Upper lobe of right lung (tissue), 1 donor: Measurements from ENCODE around the gene ZNF501. TPM values are rescaled to one million over a fixed set of nuclear protein-coding genes. Genes with fewer than 3 reads are reported as not detected.

Source experiments
- ATAC-seq: fragments of 200-7000 bp; cut with Tn5 transposase; one replicate; pipeline ENCODE4 v1.9.1; 2020; ENCODE audit warnings: mild to moderate bottlenecking, moderate library complexity
- DNase-seq: peaks from one replicate; pipeline ENCODE4 v3.0.0-alpha.2; 2020
- H3K27ac ChIP-seq: fragments of 200-600 bp; one replicate; pipeline ENCODE4 v1.8.0; 2022
- H3K27me3 ChIP-seq: fragments of 200-600 bp; one replicate; pipeline ENCODE4 v1.8.0; 2022; ENCODE audit warnings: mild to moderate bottlenecking
- H3K36me3 ChIP-seq: fragments of 200-600 bp; one replicate; pipeline ENCODE4 v1.8.0; 2022
- H3K4me1 ChIP-seq: fragments of 200-600 bp; one replicate; pipeline ENCODE4 v1.8.0; 2022
- H3K4me3 ChIP-seq: fragments of 200-600 bp; one replicate; pipeline ENCODE4 v1.8.0; 2022; ENCODE audit warnings: mild to moderate bottlenecking
- H3K9me3 ChIP-seq: fragments of 200-600 bp; one replicate; pipeline ENCODE4 v1.8.0; 2022
- intact Hi-C: fragments of 100-400 bp; cut with DNase I; formaldehyde crosslinking; loops from one replicate; pipeline ENCODE4 v1.11.0; 2022
- total RNA-seq: library from RNA; stranded (reverse); fragmentation: NEBNext Ultra II Directional; extraction: Animal tissue kit (Norgen Biotek cat#: 25700); gene quantifications from one replicate; pipeline ENCODE4 v1.2.1, GENCODE V29; 2021
- TF ChIP-seq, protein P1 (sequence below): fragments of 200-600 bp; IDR thresholded peaks from one replicate; pipeline ENCODE4 v1.8.0; 2022; ENCODE audit warnings: antibody characterized with exemption
- donor health status: DM: no; HTN: yes; CAD: no; lungs with severe emphysema.

The ZNF501 gene
- total RNA-seq, 1 donor from 2014 or later, result 4.5 TPM

DNA sequence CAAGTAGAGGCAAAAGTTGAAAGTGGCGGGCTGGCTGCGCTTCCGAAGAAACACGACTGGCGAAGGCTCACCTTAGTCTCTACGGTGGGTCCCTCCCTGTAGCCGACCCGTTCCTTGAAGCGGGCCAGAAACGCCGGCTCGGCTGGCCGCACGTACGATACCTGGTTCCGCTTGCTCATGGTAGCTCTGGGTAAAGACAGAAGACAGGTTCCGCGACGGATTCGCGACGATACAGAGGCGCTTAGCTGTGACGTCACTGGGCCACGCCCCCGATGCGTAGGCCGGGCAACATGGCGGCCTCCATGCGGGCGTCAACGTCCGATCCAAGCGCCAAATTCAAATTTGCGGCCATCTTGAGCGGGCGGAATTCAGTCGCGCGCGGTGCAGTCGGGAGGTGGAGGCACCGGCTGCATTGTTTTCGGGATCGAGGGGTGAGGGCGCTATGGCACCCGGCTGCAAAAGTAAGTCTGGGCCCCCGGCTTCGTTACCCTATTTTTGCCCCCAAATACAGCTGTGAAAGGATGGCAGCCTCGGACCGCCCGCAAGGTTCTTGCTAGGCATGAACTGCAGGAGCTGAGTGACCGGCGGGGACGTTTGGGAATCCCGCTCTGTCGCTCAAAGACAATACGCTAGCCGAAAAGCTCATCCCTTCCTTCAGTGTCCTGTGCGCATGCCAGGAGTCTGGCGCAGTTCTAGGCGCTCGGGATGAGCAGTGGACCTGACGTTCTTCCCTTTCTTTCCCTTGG is 32.2 kb downstream of the ZNF501 start, which contains the start of the genes KIAA1143 and KIF15:
Gene KIAA1143 (minus strand): TSS at position 196 of the 746 bp plus-strand sequence. CDS start 17 bp downstream, at position 179.
Gene KIF15 (plus strand): TSS at position 371 of the 746 bp plus-strand sequence. CDS start 72 bp downstream, at position 443.
- intact Hi-C loops, result no loop called here

GRCh38 chr3:44762170-44762677 is 32.8 kb downstream of the ZNF501 start:
- H3K27ac ChIP-seq, result no peak overlapping the region

More for the DNA sequence above, 32.2 kb downstream of the ZNF501 start, which contains the start of the genes KIAA1143 and KIF15:
- H3K9me3 ChIP-seq, result no peaks in the 10 kb centered on the region
- H3K4me1 ChIP-seq, result peaks cover 5% of the 10 kb centered on the region
- H3K27me3 ChIP-seq, result no peaks in the 10 kb centered on the region
- H3K4me3 ChIP-seq, result peak within 1 kb of the TSS; percentile 68
- H3K36me3 ChIP-seq, result no peaks in the 10 kb centered on the region
- TF ChIP-seq, protein P1, sequence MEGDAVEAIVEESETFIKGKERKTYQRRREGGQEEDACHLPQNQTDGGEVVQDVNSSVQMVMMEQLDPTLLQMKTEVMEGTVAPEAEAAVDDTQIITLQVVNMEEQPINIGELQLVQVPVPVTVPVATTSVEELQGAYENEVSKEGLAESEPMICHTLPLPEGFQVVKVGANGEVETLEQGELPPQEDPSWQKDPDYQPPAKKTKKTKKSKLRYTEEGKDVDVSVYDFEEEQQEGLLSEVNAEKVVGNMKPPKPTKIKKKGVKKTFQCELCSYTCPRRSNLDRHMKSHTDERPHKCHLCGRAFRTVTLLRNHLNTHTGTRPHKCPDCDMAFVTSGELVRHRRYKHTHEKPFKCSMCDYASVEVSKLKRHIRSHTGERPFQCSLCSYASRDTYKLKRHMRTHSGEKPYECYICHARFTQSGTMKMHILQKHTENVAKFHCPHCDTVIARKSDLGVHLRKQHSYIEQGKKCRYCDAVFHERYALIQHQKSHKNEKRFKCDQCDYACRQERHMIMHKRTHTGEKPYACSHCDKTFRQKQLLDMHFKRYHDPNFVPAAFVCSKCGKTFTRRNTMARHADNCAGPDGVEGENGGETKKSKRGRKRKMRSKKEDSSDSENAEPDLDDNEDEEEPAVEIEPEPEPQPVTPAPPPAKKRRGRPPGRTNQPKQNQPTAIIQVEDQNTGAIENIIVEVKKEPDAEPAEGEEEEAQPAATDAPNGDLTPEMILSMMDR, result no peak
- peak; percentile 100 for ATAC-seq
- DNase-seq, result peak; percentile 98
- H3K27ac ChIP-seq, result peak within 1 kb of the TSS; percentile 80

DNA sequence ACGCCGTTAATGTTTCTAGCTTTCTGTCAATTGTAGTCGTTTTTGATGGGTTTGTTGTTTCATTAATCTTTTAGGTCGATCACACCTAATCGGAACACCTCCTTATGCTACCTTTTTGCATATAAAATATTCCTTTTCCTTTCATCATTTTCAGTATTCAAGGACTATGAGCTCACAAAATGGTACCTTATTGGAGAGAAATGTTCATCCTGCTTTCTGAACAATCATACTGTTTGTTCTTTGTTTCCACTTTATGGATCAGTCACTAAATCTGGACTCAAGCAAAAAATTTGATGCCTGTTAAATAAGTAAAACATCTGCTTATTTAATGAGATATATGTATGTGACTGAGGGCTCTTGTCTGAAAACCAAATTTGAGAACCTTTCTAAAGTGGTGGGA is 33.3 kb downstream of the ZNF501 start:
- H3K4me3 ChIP-seq, result no peak overlapping the region
- ATAC-seq, result no peak

More at GRCh38 chr3:44762170-44762677, 32.8 kb downstream of the ZNF501 start:
- Histone ChIP-seq H3K36me3 (no peaks in the 10 kb centered on the region), H3K4me3 (peak overlapping the region; percentile 68), H3K4me1 (peaks cover 5% of the 10 kb centered on the region), H3K9me3 (no peaks in the 10 kb centered on the region), H3K27me3 (no peaks in the 10 kb centered on the region)
- DNase-seq, result no peak
- intact Hi-C loops, result no loop called here
- TF ChIP-seq, protein P1, result no peak
- ATAC-seq, result no peak

DNA sequence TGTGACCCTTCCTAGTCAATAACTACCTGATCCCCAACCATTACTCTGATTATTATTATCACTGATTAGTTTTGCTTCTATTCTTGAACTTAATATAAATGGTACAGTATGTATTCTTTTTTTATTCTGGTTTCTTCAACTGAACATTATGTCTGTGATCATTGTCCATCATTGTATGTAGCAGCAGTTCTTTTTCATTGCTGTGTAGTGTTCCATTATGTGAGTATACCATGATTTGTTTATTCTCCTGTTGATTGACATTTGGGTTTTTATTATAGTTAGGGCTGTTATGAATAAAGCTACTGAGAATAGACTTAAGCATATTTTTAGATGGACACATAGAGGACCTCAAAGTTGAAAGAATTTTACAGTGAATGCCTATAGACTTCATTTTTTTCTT is 34.8 kb downstream of the ZNF501 start:
- H3K9me3 ChIP-seq, result no peaks in the 10 kb centered on the region
- no peak for ATAC-seq
- TF ChIP-seq, protein P1, result no peak
- no peaks in the 10 kb centered on the region for H3K36me3 ChIP-seq
- H3K27me3 ChIP-seq, result no peaks in the 10 kb centered on the region
- DNase-seq, result no peak
- peaks cover 5% of the 10 kb centered on the region for H3K4me1 ChIP-seq
- H3K4me3 ChIP-seq, result no peak overlapping the region
- no peak overlapping the region for H3K27ac ChIP-seq
- intact Hi-C loops, result no loop called here

More for the DNA sequence above, 33.3 kb downstream of the ZNF501 start:
- Histone ChIP-seq H3K9me3 (no peaks in the 10 kb centered on the region), H3K27ac (no peak overlapping the region), H3K27me3 (no peaks in the 10 kb centered on the region), H3K36me3 (no peaks in the 10 kb centered on the region), H3K4me1 (peaks cover 5% of the 10 kb centered on the region)
- TF ChIP-seq, protein P1, result no peak
- DNase-seq, result no peak
- intact Hi-C loops, result no loop called here

DNA sequence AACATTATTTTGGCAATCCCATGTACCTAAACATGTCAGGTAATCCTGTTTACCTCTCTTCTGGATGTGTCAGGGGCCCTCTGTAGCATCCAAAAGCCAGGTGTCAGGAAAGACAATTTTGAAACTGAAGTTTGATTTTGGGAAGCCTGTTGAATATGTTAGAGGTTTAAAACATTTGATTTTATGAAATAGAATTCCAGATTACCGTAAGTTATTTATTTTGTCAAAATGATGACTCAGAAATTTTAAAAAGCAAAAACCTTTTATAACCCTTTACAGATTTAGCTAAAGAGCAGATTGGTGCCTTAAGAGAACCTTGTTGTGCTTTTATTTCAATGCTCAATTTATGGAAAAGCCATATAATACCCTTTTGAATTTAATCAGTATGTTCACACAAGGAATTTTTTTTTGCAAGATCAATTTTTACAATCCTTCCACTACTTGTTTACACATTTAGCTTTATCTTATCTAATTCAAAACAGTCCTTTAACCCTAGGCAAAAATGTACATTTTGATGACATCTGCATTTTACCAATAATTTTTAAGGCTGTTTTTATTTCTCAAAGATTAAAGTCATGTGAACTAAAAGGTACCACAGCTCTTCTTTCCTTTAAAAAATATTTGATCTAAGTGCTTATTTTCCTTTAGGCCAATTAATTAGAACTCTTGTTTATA is 42.1 kb downstream of the ZNF501 start:
- H3K4me1 ChIP-seq, result no peaks in the 10 kb centered on the region
- DNase-seq, result no peak
- TF ChIP-seq, protein P1, result no peak
- ATAC-seq, result no peak
- no peak overlapping the region for H3K4me3 ChIP-seq
- intact Hi-C loops, result no loop called here
- H3K27me3 ChIP-seq, result no peaks in the 10 kb centered on the region
- H3K36me3 ChIP-seq, result no peaks in the 10 kb centered on the region
- no peak overlapping the region for H3K27ac ChIP-seq
- no peaks in the 10 kb centered on the region for H3K9me3 ChIP-seq
